ENCODE data around the gene CCDC136.

The CCDC136 gene

GRCh38 chr7:128778946-128779345 is 12.8 kb upstream of the CCDC136 start:
- Histone ChIP-seq H3K4me1 (ENCODE audit: control insufficient read depth in 1 of 2, insufficient read depth in 2 of 2, low read length in 2 of 2) (peaks cover 8 to 13% of the 10 kb centered on the region in 2 donors), H3K27me3 (ENCODE audit: low read depth, low read length) (no peaks in the 10 kb centered on the region), H3K36me3 (ENCODE audit: control insufficient read depth in 1 of 2, insufficient read depth in 2 of 2, low read length in 2 of 2) (no peaks in the 10 kb centered on the region), H3K27ac (ENCODE audit: low read length) (no peak overlapping the region), H3K9me3 (ENCODE audit: control insufficient read depth in 1 of 2, low read length in 2 of 2) (no peaks in the 10 kb centered on the region), H3K4me3 (ENCODE audit: low read depth in 1 of 2, low read length in 2 of 2) (no peak overlapping the region)

GRCh38 chr7:128781126-128781525 is 10.6 kb upstream of the CCDC136 start:
- Histone ChIP-seq H3K27me3 (ENCODE audit: low read depth, low read length) (no peaks in the 10 kb centered on the region), H3K4me3 (ENCODE audit: low read depth in 1 of 2, low read length in 2 of 2) (no peak overlapping the region), H3K9me3 (ENCODE audit: control insufficient read depth in 1 of 2, low read length in 2 of 2) (no peaks in the 10 kb centered on the region), H3K4me1 (ENCODE audit: control insufficient read depth in 1 of 2, insufficient read depth in 2 of 2, low read length in 2 of 2) (peaks cover 8 to 13% of the 10 kb centered on the region in 2 donors), H3K36me3 (ENCODE audit: control insufficient read depth in 1 of 2, insufficient read depth in 2 of 2, low read length in 2 of 2) (no peaks in the 10 kb centered on the region), H3K27ac (ENCODE audit: low read length) (peak overlapping the region; percentile 81)

- Histone ChIP-seq H3K27me3 (ENCODE audit: low read depth, low read length) (no peaks in the 10 kb centered on the region), H3K4me1 (ENCODE audit: control insufficient read depth in 1 of 2, insufficient read depth in 2 of 2, low read length in 2 of 2) (peaks cover 8 to 13% of the 10 kb centered on the region in 2 donors), H3K4me3 (ENCODE audit: low read depth in 1 of 2, low read length in 2 of 2) (no peak overlapping the region), H3K9me3 (ENCODE audit: control insufficient read depth in 1 of 2, low read length in 2 of 2) (no peaks in the 10 kb centered on the region), H3K36me3 (ENCODE audit: control insufficient read depth in 1 of 2, insufficient read depth in 2 of 2, low read length in 2 of 2) (no peaks in the 10 kb centered on the region), H3K27ac (ENCODE audit: low read length) (peak overlapping the region; percentile 35)
Observed at GRCh38 chr7:128781851-128782250, 9.9 kb upstream of the CCDC136 start.

GRCh38 chr7:128783143-128783861 is 8.5 kb upstream of the CCDC136 start:
- Histone ChIP-seq H3K27ac (ENCODE audit: low read length) (peak overlapping the region; percentile 35), H3K4me1 (ENCODE audit: control insufficient read depth in 1 of 2, insufficient read depth in 2 of 2, low read length in 2 of 2) (peaks cover 8 to 13% of the 10 kb centered on the region in 2 donors), H3K4me3 (ENCODE audit: low read depth in 1 of 2, low read length in 2 of 2) (no peak overlapping the region)

GRCh38 chr7:128785738-128786137 is 6.0 kb upstream of the CCDC136 start:
- H3K9me3 ChIP-seq (ENCODE audit: control insufficient read depth in 1 of 2, low read length in 2 of 2), result no peaks in the 10 kb centered on the region
- no peak overlapping the region for H3K27ac ChIP-seq (ENCODE audit: low read length)
- peaks cover 8 to 13% of the 10 kb centered on the region in 2 donors for H3K4me1 ChIP-seq (ENCODE audit: control insufficient read depth in 1 of 2, insufficient read depth in 2 of 2, low read length in 2 of 2)
- no peak overlapping the region for H3K4me3 ChIP-seq (ENCODE audit: low read depth in 1 of 2, low read length in 2 of 2)
- H3K36me3 ChIP-seq (ENCODE audit: control insufficient read depth in 1 of 2, insufficient read depth in 2 of 2, low read length in 2 of 2), result no peaks in the 10 kb centered on the region
- H3K27me3 ChIP-seq (ENCODE audit: low read depth, low read length), result peaks cover 3% of the 10 kb centered on the region

More at GRCh38 chr7:128783143-128783861, 8.5 kb upstream of the CCDC136 start:
- no peaks in the 10 kb centered on the region for H3K27me3 ChIP-seq (ENCODE audit: low read depth, low read length)
- H3K36me3 ChIP-seq (ENCODE audit: control insufficient read depth in 1 of 2, insufficient read depth in 2 of 2, low read length in 2 of 2), result no peaks in the 10 kb centered on the region
- H3K9me3 ChIP-seq (ENCODE audit: control insufficient read depth in 1 of 2, low read length in 2 of 2), result no peaks in the 10 kb centered on the region

- no peaks in the 10 kb centered on the region for H3K9me3 ChIP-seq (ENCODE audit: control insufficient read depth in 1 of 2, low read length in 2 of 2)
- H3K36me3 ChIP-seq (ENCODE audit: control insufficient read depth in 1 of 2, insufficient read depth in 2 of 2, low read length in 2 of 2), result no peaks in the 10 kb centered on the region
- H3K4me3 ChIP-seq (ENCODE audit: low read depth in 1 of 2, low read length in 2 of 2), result no peak overlapping the region
- H3K4me1 ChIP-seq (ENCODE audit: control insufficient read depth in 1 of 2, insufficient read depth in 2 of 2, low read length in 2 of 2), result peaks cover 0 to 11% of the 10 kb centered on the region in 2 donors
- H3K27me3 ChIP-seq (ENCODE audit: low read depth, low read length), result peaks cover 3% of the 10 kb centered on the region
- no peak overlapping the region for H3K27ac ChIP-seq (ENCODE audit: low read length)
Observed at GRCh38 chr7:128788446-128789412, 3.0 kb upstream of the CCDC136 start.

- H3K9me3 ChIP-seq (ENCODE audit: control insufficient read depth in 1 of 2, low read length in 2 of 2), result no peaks in the 10 kb centered on the region
- H3K27ac ChIP-seq (ENCODE audit: low read length), result no peak overlapping the region
- peaks cover 0 to 11% of the 10 kb centered on the region in 2 donors for H3K4me1 ChIP-seq (ENCODE audit: control insufficient read depth in 1 of 2, insufficient read depth in 2 of 2, low read length in 2 of 2)
- H3K27me3 ChIP-seq (ENCODE audit: low read depth, low read length), result peaks cover 3% of the 10 kb centered on the region
- H3K36me3 ChIP-seq (ENCODE audit: control insufficient read depth in 1 of 2, insufficient read depth in 2 of 2, low read length in 2 of 2), result peaks cover 0 to 5% of the 10 kb centered on the region in 2 donors
- H3K4me3 ChIP-seq (ENCODE audit: low read depth in 1 of 2, low read length in 2 of 2), result peak overlapping the region; percentile 37 to 86
Observed at GRCh38 chr7:128790315-128791041, 1.3 kb upstream of the CCDC136 start.

GRCh38 chr7:128791972-128792327 is 182 bp downstream of the CCDC136 start:
- H3K27ac ChIP-seq (ENCODE audit: low read length), result no peak overlapping the region
- H3K4me3 ChIP-seq (ENCODE audit: low read depth in 1 of 2, low read length in 2 of 2), result peak overlapping the region; percentile 62 to 86

GRCh38 chr7:128792471-128793180 is 858 bp downstream of the CCDC136 start:
- Histone ChIP-seq H3K27ac (ENCODE audit: low read length) (no peak overlapping the region), H3K4me3 (ENCODE audit: low read depth in 1 of 2, low read length in 2 of 2) (peak overlapping the region in 1 of 2 donors; percentile 86), H3K36me3 (ENCODE audit: control insufficient read depth in 1 of 2, insufficient read depth in 2 of 2, low read length in 2 of 2) (peaks cover 0 to 5% of the 10 kb centered on the region in 2 donors), H3K27me3 (ENCODE audit: low read depth, low read length) (peaks cover 3% of the 10 kb centered on the region), H3K9me3 (ENCODE audit: control insufficient read depth in 1 of 2, low read length in 2 of 2) (no peaks in the 10 kb centered on the region), H3K4me1 (ENCODE audit: control insufficient read depth in 1 of 2, insufficient read depth in 2 of 2, low read length in 2 of 2) (peaks cover 0 to 11% of the 10 kb centered on the region in 2 donors)

More at GRCh38 chr7:128791972-128792327, 182 bp downstream of the CCDC136 start:
- Histone ChIP-seq H3K27me3 (ENCODE audit: low read depth, low read length) (peaks cover 3% of the 10 kb centered on the region), H3K9me3 (ENCODE audit: control insufficient read depth in 1 of 2, low read length in 2 of 2) (no peaks in the 10 kb centered on the region), H3K4me1 (ENCODE audit: control insufficient read depth in 1 of 2, insufficient read depth in 2 of 2, low read length in 2 of 2) (peaks cover 0 to 11% of the 10 kb centered on the region in 2 donors), H3K36me3 (ENCODE audit: control insufficient read depth in 1 of 2, insufficient read depth in 2 of 2, low read length in 2 of 2) (peaks cover 0 to 5% of the 10 kb centered on the region in 2 donors)

GRCh38 chr7:128793181-128793547 is 1.4 kb downstream of the CCDC136 start:
- H3K27me3 ChIP-seq (ENCODE audit: low read depth, low read length), result peaks cover 3% of the 10 kb centered on the region
- H3K27ac ChIP-seq (ENCODE audit: low read length), result no peak overlapping the region
- H3K36me3 ChIP-seq (ENCODE audit: control insufficient read depth in 1 of 2, insufficient read depth in 2 of 2, low read length in 2 of 2), result peaks cover 0 to 5% of the 10 kb centered on the region in 2 donors
- no peak overlapping the region for H3K4me3 ChIP-seq (ENCODE audit: low read depth in 1 of 2, low read length in 2 of 2)
- H3K9me3 ChIP-seq (ENCODE audit: control insufficient read depth in 1 of 2, low read length in 2 of 2), result no peaks in the 10 kb centered on the region
- H3K4me1 ChIP-seq (ENCODE audit: control insufficient read depth in 1 of 2, insufficient read depth in 2 of 2, low read length in 2 of 2), result peaks cover 0 to 11% of the 10 kb centered on the region in 2 donors

Data from muscle layer of duodenum (tissue), 2 donors.